HG02798 (cell line): ENCODE data around the gene SYNJ2.
"Not testable (repeated sequence)": the region's sequence is repeated elsewhere in the genome, so short reads cannot be mapped to it uniquely, and the experiment has no call there.

Source experiments
- ATAC-seq: cut with Tn5 transposase; IDR thresholded peaks from one replicate; pipeline ENCODE4 v1.9.1; 2021; ENCODE audit warnings: mild to moderate bottlenecking; ENCODE audit not compliant: unreplicated experiment, poor library complexity

SYNJ2 gene

GRCh38 chr6:157981395-157982101 is at the start of gene SYNJ2:
Gene SYNJ2, plus strand, starts transcription at chr6:157981863. Its CDS starts 99 bp downstream, at chr6:157981962.
- ATAC-seq: peak; percentile 83

GRCh38 chr6:157935786-157936185 is 45.9 kb upstream of the SYNJ2 start:
- no peak for ATAC-seq

GRCh38 chr6:157937318-157937717 is 44.3 kb upstream of the SYNJ2 start:
- ATAC-seq: no peak

GRCh38 chr6:157937916-157938315 is 43.7 kb upstream of the SYNJ2 start:
- ATAC-seq: no peak

- ATAC-seq: not testable (repeated sequence)
Observed at GRCh38 chr6:157940375-157941036, 41.2 kb upstream of the SYNJ2 start.

GRCh38 chr6:157941101-157941863 is 40.4 kb upstream of the SYNJ2 start:
- no peak for ATAC-seq

- no peak for ATAC-seq
Observed at GRCh38 chr6:157942351-157942750, 39.3 kb upstream of the SYNJ2 start.

GRCh38 chr6:157943249-157943963 is 38.3 kb upstream of the SYNJ2 start:
- ATAC-seq: no peak

GRCh38 chr6:157943964-157944283 is 37.7 kb upstream of the SYNJ2 start:
- ATAC-seq: no peak

- ATAC-seq: no peak
Observed at GRCh38 chr6:157944983-157945931, 36.4 kb upstream of the SYNJ2 start.

- ATAC-seq: no peak
Observed at GRCh38 chr6:157946053-157946617, 35.5 kb upstream of the SYNJ2 start.

- no peak for ATAC-seq
Observed at GRCh38 chr6:157946865-157947532, 34.7 kb upstream of the SYNJ2 start.

GRCh38 chr6:157950899-157951298 is 30.8 kb upstream of the SYNJ2 start:
- ATAC-seq: not testable (repeated sequence)

- ATAC-seq: no peak
Observed at GRCh38 chr6:157951828-157952227, 29.8 kb upstream of the SYNJ2 start.

GRCh38 chr6:157952861-157953351 is 28.8 kb upstream of the SYNJ2 start:
- no peak for ATAC-seq

- ATAC-seq: no peak
Observed at GRCh38 chr6:157953580-157954091, 28.0 kb upstream of the SYNJ2 start.

- no peak for ATAC-seq
Observed at GRCh38 chr6:157954150-157955117, 27.2 kb upstream of the SYNJ2 start.
